22Rv1 (cell line): ENCODE data around the gene SCN2A.
"Not testable (repeated sequence)": the region's sequence is repeated elsewhere in the genome, so short reads cannot be mapped to it uniquely, and the experiment has no call there.

ENCODE experiments used
- H3K27ac ChIP-seq: fragments of 450-650 bp; 2 replicates; pipeline ENCODE4 v1.5.1; 2017
- ZFX ChIP-seq: fragments of 450-650 bp; IDR thresholded peaks from 2 replicates; pipeline ENCODE4 v1.6.1; 2017; ENCODE audit warnings: antibody characterized with exemption, borderline replicate concordance
- TF ChIP-seq, protein P1 (sequence below): fragments of 450-650 bp; IDR thresholded peaks from 2 replicates; pipeline ENCODE4 v1.5.1; 2017; ENCODE audit warnings: mild to moderate bottlenecking

The SCN2A gene

DNA sequence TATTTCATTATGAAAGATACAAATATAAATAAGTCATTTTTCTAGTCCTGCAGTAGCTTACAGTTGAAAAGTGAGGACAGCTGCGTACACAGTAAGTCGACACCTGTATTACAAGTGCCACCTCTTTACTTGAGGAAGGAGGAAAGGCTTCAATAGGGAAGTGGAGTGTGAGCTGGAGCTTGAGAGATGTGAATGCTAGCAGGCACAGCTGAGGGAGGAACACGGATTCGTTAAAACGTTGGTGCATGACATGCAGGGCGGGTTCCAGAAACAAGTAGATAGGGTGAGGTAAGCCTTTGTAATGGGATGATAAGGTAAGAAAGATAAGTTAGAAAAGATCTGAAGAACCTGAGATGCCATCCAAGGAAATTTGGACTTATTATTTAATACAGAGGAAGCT is 132.1 kb downstream of the SCN2A start:
- H3K27ac ChIP-seq, result no peak overlapping the region
- TF ChIP-seq ZFX, result no peak
- TF ChIP-seq, protein P1, sequence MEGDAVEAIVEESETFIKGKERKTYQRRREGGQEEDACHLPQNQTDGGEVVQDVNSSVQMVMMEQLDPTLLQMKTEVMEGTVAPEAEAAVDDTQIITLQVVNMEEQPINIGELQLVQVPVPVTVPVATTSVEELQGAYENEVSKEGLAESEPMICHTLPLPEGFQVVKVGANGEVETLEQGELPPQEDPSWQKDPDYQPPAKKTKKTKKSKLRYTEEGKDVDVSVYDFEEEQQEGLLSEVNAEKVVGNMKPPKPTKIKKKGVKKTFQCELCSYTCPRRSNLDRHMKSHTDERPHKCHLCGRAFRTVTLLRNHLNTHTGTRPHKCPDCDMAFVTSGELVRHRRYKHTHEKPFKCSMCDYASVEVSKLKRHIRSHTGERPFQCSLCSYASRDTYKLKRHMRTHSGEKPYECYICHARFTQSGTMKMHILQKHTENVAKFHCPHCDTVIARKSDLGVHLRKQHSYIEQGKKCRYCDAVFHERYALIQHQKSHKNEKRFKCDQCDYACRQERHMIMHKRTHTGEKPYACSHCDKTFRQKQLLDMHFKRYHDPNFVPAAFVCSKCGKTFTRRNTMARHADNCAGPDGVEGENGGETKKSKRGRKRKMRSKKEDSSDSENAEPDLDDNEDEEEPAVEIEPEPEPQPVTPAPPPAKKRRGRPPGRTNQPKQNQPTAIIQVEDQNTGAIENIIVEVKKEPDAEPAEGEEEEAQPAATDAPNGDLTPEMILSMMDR, result no peak

DNA sequence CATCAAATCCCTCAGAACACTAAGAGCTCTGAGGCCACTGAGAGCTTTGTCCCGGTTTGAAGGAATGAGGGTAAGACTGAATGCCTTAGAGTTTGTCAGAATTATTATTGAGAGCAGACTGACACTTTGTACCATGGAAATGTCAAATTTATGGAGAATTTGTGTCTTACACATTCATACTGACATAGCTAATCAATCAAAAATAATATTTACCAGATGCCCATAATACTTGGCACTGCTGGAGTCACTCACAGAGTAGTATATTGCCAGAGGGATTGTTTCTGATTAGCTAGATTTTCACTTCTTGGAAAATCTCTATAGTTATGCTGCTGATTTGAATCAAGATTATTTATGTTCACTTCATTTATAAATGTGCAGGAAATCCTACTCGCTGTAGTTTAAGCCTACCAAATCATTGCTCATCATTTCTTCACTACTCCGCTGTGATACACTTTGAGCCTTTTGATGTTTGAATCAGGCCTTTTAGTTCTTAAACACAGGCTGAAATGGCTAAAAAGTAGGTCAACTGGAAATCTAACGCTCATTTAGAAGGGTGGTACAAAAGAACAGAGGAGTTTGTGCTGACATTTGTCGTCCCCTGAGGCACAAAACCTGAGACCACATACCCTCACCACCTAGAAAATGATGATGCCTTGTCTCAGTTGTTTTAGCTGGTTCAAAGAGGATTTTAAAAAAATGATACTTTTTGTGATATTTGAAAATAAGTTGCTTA is 134.2 kb downstream of the SCN2A start:
- no peak for TF ChIP-seq ZFX
- TF ChIP-seq, protein P1, result no peak
- H3K27ac ChIP-seq, result no peak overlapping the region

DNA sequence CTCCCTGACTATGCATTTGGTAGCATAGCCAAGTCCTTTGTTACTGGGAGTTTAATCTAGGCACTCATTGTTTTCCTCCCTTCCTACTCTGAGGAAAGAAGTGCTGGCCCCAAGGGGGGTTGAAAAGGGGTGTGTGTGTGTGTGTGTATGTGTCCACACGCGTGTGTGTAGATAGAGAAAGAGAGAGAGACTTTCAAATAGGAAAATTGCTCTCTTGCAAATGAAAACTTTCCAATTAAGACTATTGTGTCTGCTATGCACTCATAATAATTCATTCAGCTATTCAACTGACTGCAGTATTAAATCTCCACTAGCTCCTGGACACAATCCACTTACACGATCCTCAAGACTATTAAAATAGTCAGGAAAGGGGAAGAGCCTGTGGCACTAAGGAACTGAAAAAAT is 137.4 kb downstream of the SCN2A start:
- no peak for TF ChIP-seq ZFX
- TF ChIP-seq, protein P1, result no peak
- H3K27ac ChIP-seq, result no peak overlapping the region

DNA sequence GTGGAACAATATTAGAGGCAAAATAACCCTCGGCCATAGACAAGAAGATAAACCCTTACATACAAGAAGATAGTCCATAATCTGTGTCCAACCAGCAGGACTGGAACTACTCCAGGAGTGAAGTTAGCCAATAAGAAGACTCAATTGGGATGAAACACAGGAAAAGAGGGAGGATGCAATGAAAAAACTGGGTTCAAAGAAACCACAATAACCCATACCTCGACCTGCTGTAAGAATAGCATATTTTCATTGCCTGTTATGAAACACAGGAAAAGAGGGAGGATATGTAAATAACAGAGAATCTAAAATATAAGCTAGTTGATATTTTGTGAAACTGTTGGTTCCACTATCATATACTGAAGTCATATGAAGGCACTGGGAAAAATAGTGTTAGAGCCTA is 143.1 kb downstream of the SCN2A start:
- no peak for TF ChIP-seq ZFX
- TF ChIP-seq, protein P1, result no peak
- no peak overlapping the region for H3K27ac ChIP-seq

DNA sequence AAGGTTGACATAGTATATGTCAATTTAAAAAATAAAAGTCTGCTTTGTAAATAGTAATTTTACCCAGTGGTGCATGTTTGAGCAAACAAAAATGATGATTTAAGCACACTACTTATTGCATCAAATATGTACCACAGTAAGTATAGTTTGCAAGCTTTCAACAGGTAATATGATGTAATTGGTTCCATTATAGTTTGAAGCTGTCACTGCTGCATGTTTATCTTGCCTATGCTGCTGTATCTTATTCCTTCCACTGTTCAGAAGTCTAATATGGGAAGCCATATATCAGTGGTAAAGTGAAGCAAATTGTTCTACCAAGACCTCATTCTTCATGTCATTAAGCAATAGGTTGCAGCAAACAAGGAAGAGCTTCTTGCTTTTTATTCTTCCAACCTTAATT is 151.7 kb downstream of the SCN2A start:
- TF ChIP-seq, protein P1, result no peak
- no peak for TF ChIP-seq ZFX

DNA sequence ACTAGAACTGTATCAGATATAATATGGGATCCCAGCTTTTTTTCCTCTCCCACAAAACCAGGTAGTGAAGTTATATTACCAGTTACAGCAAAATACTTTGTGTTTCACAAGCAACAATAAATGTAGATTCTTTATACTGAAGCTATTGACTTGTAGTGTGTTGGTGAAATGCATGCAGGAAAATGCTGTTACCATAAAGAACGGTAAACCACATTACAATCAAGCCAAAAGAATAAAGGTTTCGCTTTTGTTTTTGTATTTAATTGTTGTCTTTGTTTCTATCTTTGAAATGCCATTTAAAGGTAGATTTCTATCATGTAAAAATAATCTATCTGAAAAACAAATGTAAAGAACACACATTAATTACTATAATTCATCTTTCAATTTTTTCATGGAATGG is 152.6 kb downstream of the SCN2A start:
- H3K27ac ChIP-seq, result no peak overlapping the region
- TF ChIP-seq ZFX, result no peak

More for the DNA sequence above, 151.7 kb downstream of the SCN2A start:
- H3K27ac ChIP-seq, result no peak overlapping the region

DNA sequence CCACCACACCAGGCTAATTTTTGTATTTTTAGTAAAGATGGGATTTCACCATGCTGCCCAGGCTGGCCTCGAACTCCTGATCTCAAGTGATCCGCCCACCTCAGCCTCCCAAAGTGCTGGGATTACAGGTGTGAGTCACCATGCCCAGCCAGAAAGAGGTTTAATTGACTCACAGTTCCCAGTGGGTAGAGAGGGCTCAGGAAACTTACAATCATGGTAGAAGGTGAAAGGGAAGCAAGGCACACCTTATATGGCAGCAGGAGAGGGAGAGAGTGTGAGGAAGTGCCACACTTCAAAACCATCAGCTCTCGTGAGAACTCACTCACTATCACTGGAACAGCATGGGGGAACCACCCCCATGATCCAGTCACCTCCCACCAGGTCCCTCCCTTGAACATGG is 159.4 kb downstream of the SCN2A start:
- H3K27ac ChIP-seq, result not testable (repeated sequence)

DNA sequence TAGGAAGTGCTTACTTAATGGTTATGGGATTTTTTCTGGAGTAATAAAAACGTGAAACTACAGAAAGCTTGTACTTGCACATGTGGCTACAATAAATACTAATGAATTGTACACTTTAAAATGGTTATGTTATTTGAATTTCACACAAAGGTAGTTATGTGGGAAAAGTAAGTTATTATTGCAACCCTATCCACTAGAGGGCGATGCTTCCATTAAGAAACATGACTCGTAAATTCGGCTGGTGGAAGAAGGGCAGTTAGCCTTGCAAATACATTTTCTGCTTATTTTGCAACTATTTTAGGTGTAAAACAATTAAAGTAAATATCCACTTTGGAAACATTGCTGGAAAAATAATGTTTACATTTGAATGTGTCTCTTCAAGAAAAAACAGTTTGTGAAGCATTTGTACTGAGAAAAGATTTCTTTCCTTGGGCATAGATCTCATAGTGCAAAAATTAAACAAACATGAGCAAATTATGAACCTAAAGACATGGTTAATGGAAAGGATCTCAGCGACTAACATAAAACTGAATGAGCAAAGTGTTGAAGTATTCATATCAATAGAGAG is 162.2 kb downstream of the SCN2A start:
- TF ChIP-seq, protein P1, result peak; percentile 61
- no peak for TF ChIP-seq ZFX
- no peak overlapping the region for H3K27ac ChIP-seq
